Body of pancreas (tissue), 4 donors: Measurements from ENCODE around the gene ZBTB21.

Source experiments
- CTCF ChIP-seq, 7 experiments: fragments of 450-650 bp in 4 of 7; fragments of 200-600 bp in 3 of 7; sonication (generic) in 3 of 7; IDR thresholded peaks; one replicate each; pipeline ENCODE4 v1.5.1; 2016 to 2019; ENCODE audit warnings: antibody characterized with exemption in 7 of 7
- POLR2A ChIP-seq, 3 donors: fragments of 450-650 bp; IDR thresholded peaks; one replicate each; pipeline ENCODE4 v1.6.1; 2016; ENCODE audit warnings: antibody characterized with exemption in 3 of 3, mild to moderate bottlenecking in 2 of 3

DNA sequence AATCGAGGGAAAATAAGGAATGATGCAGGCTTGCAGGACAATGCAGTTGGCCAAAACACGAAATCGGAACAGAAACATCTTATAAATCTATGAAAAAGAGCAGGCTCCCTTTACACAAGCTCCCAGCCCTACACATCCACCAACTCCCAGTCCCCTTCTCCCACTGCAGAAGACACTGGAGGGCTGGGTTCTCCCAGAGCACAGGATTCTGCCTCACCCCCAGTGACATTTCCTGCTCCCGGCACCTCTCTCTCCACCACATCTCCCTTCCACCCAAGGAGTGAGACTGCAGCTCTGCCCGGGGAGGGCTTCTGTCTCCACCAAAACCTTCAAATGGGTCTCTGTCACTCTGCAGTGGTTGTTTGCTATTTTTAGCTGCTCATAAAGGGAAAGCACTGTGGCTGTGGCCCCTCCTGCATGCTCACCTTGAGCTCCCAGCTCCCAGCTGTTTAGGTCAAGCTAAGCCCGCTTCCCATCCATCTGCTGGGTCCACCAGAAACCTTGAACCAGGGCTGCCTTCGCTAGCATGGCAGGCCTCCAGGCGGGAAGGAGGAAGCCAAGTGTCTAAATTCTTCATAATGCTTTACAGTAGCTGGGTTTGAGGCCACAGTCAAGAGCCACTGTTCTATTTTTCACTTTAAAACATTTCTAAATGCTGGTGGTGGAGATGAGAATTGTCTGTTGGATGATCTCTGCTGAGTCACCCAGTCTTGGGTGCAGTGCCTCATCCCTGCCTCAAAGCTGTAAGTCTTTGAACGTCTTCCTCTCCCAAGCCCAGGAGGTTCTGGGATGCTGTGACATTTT is 53.0 kb downstream of the ZBTB21 start:
- TF ChIP-seq POLR2A (IDR thresholded peaks at IDR 0.05) (no peak), CTCF (IDR thresholded peaks at IDR 0.05) (no peak)
